Right forelimb (tissue), 1 donor: Measurements from ENCODE around the gene CYP2A7.
A peak's percentile ranks its signal among the peaks of the same experiment; 100 is the strongest.
"Not testable (repeated sequence)": the region's sequence is repeated elsewhere in the genome, so short reads cannot be mapped to it uniquely, and the experiment has no call there.

Source experiments
- DNase-seq: peaks from one replicate; pipeline ENCODE4 v3.0.0-alpha.2; 2018

The CYP2A7 gene

GRCh38 chr19:40882062-40882461 is at the start of gene CYP2A7:
Gene CYP2A7, minus strand, starts transcription at chr19:40882231. Its CDS starts 21 bp downstream, at chr19:40882210.
- DNase-seq, result not testable (repeated sequence)

GRCh38 chr19:40930799-40931198 is 48.8 kb upstream of the CYP2A7 start:
- DNase-seq, result not testable (repeated sequence)

GRCh38 chr19:40929942-40930341 is 47.9 kb upstream of the CYP2A7 start:
- DNase-seq, result not testable (repeated sequence)

GRCh38 chr19:40928850-40929249 is 46.8 kb upstream of the CYP2A7 start:
- DNase-seq, result no peak

- DNase-seq, result no peak
Measured at GRCh38 chr19:40927567-40927966, 45.5 kb upstream of the CYP2A7 start.

- not testable (repeated sequence) for DNase-seq
Measured at GRCh38 chr19:40926276-40926675, 44.2 kb upstream of the CYP2A7 start.

GRCh38 chr19:40923934-40924391 is 41.9 kb upstream of the CYP2A7 start:
- DNase-seq, result no peak

GRCh38 chr19:40922237-40923160 is 40.5 kb upstream of the CYP2A7 start:
- DNase-seq, result not testable (repeated sequence)

- no peak for DNase-seq
Measured at GRCh38 chr19:40921005-40921897, 39.2 kb upstream of the CYP2A7 start.

GRCh38 chr19:40920300-40921004 is 38.4 kb upstream of the CYP2A7 start:
- DNase-seq, result no peak

- DNase-seq, result not testable (repeated sequence)
Measured at GRCh38 chr19:40919530-40920299, 37.7 kb upstream of the CYP2A7 start.

- not testable (repeated sequence) for DNase-seq
Measured at GRCh38 chr19:40918303-40918702, 36.3 kb upstream of the CYP2A7 start.

- peak; percentile 56 for DNase-seq
Measured at GRCh38 chr19:40908976-40909375, 26.9 kb upstream of the CYP2A7 start.

GRCh38 chr19:40907968-40908735 is 26.1 kb upstream of the CYP2A7 start:
- DNase-seq, result no peak

- no peak for DNase-seq
Measured at GRCh38 chr19:40906512-40906911, 24.5 kb upstream of the CYP2A7 start.

- DNase-seq, result not testable (repeated sequence)
Measured at GRCh38 chr19:40904673-40905156, 22.7 kb upstream of the CYP2A7 start.

- DNase-seq, result not testable (repeated sequence)
Measured at GRCh38 chr19:40901975-40902750, 20.1 kb upstream of the CYP2A7 start.

- DNase-seq, result not testable (repeated sequence)
Measured at GRCh38 chr19:40900521-40900920, 18.5 kb upstream of the CYP2A7 start.

- DNase-seq, result not testable (repeated sequence)
Measured at GRCh38 chr19:40899964-40900363, 17.9 kb upstream of the CYP2A7 start.
